ENCODE results near the gene NEK10. TPM values are rescaled to one million over a fixed set of nuclear protein-coding genes. Genes with fewer than 3 reads are reported as not detected.

NEK10 gene
- total and polyA plus RNA-seq, 7 donors, result 0.44 to 20.3 (median 11.4) TPM; not detected in 2

GRCh38 chr3:27127195-27127594, 242.0 kb downstream of the NEK10 start:
- no peak overlapping the region for H3K27ac ChIP-seq
- H3K4me1 ChIP-seq, result no peaks in the 10 kb centered on the region
- DNase-seq, result no peak
- H3K27me3 ChIP-seq, result no peaks in the 10 kb centered on the region
- H3K9me3 ChIP-seq, result no peaks in the 10 kb centered on the region
- H3K36me3 ChIP-seq, result no peaks in the 10 kb centered on the region
- intact Hi-C loops (cut with DNase I), result no loop called here
- no peak overlapping the region for H3K4me3 ChIP-seq
- no peak for TF ChIP-seq EP300 (IDR thresholded peaks at IDR 0.05)
- no peak for TF ChIP-seq POLR2AphosphoS5 (IDR thresholded peaks at IDR 0.05)
- TF ChIP-seq CTCF (IDR thresholded peaks at IDR 0.05), result no peak
- no peak for TF ChIP-seq POLR2A (IDR thresholded peaks at IDR 0.05)
- WGBS, 2 donors, result 52 to 78% methylated on average over 2 of the region's 2 CpGs

- intact Hi-C loops (cut with DNase I), result no loop called here
- H3K9me3 ChIP-seq, result no peaks in the 10 kb centered on the region
- DNase-seq, result no peak
- H3K4me3 ChIP-seq, result no peak overlapping the region
- WGBS, 2 donors, result 83 to 87% methylated on average over 3 of the region's 3 CpGs
- no peak for TF ChIP-seq EP300 (IDR thresholded peaks at IDR 0.05)
- no peak for TF ChIP-seq CTCF (IDR thresholded peaks at IDR 0.05)
- no peak for TF ChIP-seq POLR2A (IDR thresholded peaks at IDR 0.05)
- no peak for TF ChIP-seq POLR2AphosphoS5 (IDR thresholded peaks at IDR 0.05)
- H3K4me1 ChIP-seq, result no peaks in the 10 kb centered on the region
- no peaks in the 10 kb centered on the region for H3K27me3 ChIP-seq
- H3K36me3 ChIP-seq, result no peaks in the 10 kb centered on the region
- no peak overlapping the region for H3K27ac ChIP-seq
Measured at GRCh38 chr3:27125821-27126501, 243.2 kb downstream of the NEK10 start.

GRCh38 chr3:27119639-27120038, 249.5 kb downstream of the NEK10 start:
- no peak for DNase-seq
- no peaks in the 10 kb centered on the region for H3K4me1 ChIP-seq
- H3K9me3 ChIP-seq, result no peaks in the 10 kb centered on the region
- no peak overlapping the region for H3K4me3 ChIP-seq
- WGBS, 2 donors, result 17 to 42% methylated on average over 3 of the region's 3 CpGs
- peaks cover 0 to 16% (median 0%) of the 10 kb centered on the region in 4 donors for H3K36me3 ChIP-seq
- H3K27me3 ChIP-seq, result no peaks in the 10 kb centered on the region
- intact Hi-C loops (cut with DNase I), result no loop called here
- no peak overlapping the region for H3K27ac ChIP-seq
- no peak for TF ChIP-seq CTCF (IDR thresholded peaks at IDR 0.05)
- no peak for TF ChIP-seq EP300 (IDR thresholded peaks at IDR 0.05)
- TF ChIP-seq POLR2A (IDR thresholded peaks at IDR 0.05), result no peak
- TF ChIP-seq POLR2AphosphoS5 (IDR thresholded peaks at IDR 0.05), result no peak

- Histone ChIP-seq H3K27ac (no peak overlapping the region), H3K4me3 (no peak overlapping the region), H3K27me3 (no peaks in the 10 kb centered on the region), H3K36me3 (peaks cover 0 to 16% (median 0%) of the 10 kb centered on the region in 4 donors), H3K9me3 (no peaks in the 10 kb centered on the region), H3K4me1 (no peaks in the 10 kb centered on the region)
- TF ChIP-seq CTCF (IDR thresholded peaks at IDR 0.05) (no peak), EP300 (IDR thresholded peaks at IDR 0.05) (no peak)
- no peak for DNase-seq
- WGBS, 2 donors, result 88 to 90% methylated on average over 1 of the region's 1 CpG
- intact Hi-C loops (cut with DNase I), result no loop called here
Measured at GRCh38 chr3:27115352-27115751, 253.8 kb downstream of the NEK10 start.

- 91 to 94% methylated on average over 1 of the region's 1 CpG for WGBS, 2 donors
- no peaks in the 10 kb centered on the region for H3K4me1 ChIP-seq
- no peak overlapping the region for H3K4me3 ChIP-seq
- H3K36me3 ChIP-seq, result peaks cover 0 to 16% (median 0%) of the 10 kb centered on the region in 4 donors
- TF ChIP-seq EP300 (IDR thresholded peaks at IDR 0.05) (no peak), CTCF (IDR thresholded peaks at IDR 0.05) (no peak), POLR2AphosphoS5 (IDR thresholded peaks at IDR 0.05) (no peak), POLR2A (IDR thresholded peaks at IDR 0.05) (no peak)
- DNase-seq, result no peak
- intact Hi-C loops (cut with DNase I), result no loop called here
- H3K27me3 ChIP-seq, result no peaks in the 10 kb centered on the region
- H3K27ac ChIP-seq, result no peak overlapping the region
- H3K9me3 ChIP-seq, result no peaks in the 10 kb centered on the region
Measured at GRCh38 chr3:27114684-27115083, 254.5 kb downstream of the NEK10 start.
